ENCODE data around the gene RPAP2.
A peak's percentile ranks its signal among the peaks of the same experiment; 100 is the strongest.

Gene RPAP2

DNA sequence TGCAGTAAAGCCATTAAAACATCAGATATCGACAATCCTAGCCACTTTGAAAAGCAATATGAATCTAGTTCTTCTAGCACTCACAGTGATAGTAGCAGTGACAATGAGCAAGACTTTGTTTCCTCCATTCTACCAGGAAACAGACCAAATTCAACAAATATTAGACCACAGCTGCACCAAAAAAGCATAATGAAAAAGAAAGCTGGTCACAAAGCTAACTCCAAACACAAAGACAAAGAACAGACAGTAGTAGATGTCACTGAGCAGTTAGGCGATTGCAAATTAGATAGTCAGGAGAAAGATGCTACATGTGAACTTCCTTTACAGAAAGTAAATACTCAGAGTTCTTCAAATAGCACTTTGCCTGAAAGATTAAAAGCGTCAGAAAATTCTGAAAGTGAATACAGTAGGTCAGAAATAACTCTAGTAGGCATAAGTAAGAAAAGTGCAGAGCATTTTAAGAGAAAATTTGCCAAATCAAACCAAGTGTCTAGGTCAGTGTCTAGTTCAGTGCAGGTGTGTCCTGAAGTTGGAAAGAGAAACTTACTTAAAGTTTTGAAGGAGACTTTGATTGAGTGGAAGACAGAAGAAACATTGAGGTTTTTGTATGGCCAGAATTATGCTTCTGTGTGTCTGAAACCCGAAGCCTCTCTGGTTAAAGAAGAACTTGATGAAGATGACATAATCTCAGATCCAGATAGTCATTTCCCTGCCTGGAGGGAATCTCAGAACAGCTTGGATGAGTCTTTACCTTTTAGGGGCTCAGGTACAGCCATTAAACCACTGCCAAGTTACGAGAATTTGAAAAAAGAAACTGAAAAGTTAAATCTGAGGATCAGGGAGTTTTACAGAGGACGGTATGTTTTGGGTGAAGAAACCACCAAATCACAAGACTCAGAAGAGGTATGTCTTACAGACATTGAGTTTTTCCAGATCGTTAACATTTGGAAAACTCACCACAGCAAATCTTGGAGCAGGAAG lies 24.9 kb downstream of the RPAP2 start:
- no peak for DNase-seq

- no peak for DNase-seq
These were observed 25.9 kb downstream of the RPAP2 start for GRCh38 chr1:92324784-92325183.

GRCh38 chr1:92326681-92327080 lies 27.8 kb downstream of the RPAP2 start:
- DNase-seq = no peak

DNA sequence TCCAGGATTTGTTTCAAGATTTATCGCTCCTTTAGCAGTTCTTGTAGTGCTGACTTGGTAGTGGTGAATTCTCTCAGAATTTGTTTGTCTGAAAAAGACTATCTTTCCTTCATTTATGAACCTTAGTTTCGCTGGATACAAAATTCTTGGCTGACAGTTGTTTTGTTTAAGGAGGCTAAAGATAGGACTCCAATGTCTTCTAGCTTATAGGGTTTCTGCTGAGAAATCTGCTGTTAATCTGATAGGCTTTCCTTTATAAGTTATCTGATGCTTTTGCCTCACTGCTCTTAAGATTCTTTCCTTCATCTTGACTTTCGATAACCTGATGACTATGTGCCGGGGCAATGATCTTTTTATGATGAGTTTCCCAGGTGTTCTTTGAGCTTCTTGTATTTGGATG lies 28.9 kb downstream of the RPAP2 start:
- DNase-seq = no peak

GRCh38 chr1:92329347-92330129 lies 30.7 kb downstream of the RPAP2 start:
- no peak for DNase-seq

DNA sequence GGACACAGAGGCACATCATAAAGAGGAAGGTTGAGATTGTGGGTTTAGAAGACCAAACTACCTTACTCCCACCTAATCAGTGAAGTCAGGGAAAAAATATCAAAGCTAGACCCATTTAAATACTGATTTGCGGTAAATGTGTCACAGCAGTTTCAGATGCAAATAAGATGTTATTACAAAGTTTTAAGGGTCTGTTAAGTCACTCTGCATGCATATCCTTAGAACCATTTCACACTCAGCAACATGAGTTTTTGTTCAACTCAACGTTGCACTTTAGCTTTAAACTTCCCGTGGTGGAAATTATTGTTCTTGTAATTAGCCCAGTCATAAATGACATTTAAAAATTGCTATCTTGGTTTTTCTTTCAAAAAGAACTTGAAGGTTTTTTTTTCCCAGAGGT lies 34.8 kb downstream of the RPAP2 start:
- no peak for DNase-seq

GRCh38 chr1:92340154-92340553 lies 41.3 kb downstream of the RPAP2 start:
- no peak for DNase-seq

GRCh38 chr1:92342401-92342800 lies 43.5 kb downstream of the RPAP2 start:
- DNase-seq = no peak

- DNase-seq = no peak
These were observed 44.2 kb downstream of the RPAP2 start for GRCh38 chr1:92343061-92343460.

DNA sequence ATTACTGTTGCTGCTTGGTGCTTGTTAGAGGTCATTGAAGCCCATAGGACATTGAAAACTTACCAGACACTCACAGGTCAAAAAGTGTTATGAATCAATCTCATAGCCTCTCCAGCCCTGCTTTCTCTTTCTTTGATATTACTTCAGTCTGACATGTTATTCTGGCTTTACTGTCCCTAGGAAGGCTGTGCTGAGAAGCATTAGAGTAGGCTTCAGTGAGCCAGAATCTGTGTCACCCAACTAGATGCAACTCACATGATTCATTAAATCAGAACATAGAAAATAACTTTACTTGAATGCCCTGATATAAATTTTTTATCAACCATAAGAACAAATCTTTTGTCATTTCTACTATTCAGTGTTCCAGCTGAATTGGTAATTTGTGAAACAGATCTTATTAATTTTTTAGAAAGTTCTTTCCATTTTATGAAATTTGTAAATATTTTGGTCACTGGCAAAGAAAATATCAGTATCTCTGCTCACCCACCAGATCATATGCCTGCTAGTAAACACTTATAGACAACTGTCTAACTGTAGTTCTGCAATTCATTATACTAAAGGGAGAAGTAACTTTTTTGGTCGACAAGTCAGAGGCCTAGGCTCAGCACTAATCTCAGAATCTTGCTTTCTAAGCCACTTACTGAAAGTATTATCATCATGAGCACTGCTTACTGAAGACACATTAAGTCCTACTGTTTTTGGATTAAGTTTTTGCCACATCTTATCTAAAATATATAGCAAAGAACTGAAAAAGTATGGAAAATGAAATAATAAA lies 48.2 kb downstream of the RPAP2 start:
- no peak for DNase-seq

- no peak for DNase-seq
These were observed 54.0 kb downstream of the RPAP2 start for GRCh38 chr1:92352856-92353255.

DNA sequence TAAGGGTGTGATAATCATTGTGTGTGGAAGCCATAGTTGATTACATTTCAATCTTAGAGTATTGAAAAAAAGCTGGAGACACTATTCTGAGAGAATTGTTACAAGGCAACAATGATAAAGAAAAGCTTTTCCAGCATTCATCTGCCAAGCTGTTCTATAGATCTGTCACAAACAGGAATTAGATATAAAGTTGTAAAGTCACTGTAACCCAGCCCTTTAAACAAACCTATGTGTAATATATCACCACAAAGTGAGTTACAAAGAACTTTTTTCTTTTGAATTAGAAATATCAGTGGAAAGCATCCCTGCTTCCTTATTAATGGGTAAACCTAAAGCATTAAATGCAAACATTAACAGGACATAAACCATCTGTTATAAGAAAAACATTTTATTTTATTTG lies 55.4 kb downstream of the RPAP2 start:
- no peak for DNase-seq

DNA sequence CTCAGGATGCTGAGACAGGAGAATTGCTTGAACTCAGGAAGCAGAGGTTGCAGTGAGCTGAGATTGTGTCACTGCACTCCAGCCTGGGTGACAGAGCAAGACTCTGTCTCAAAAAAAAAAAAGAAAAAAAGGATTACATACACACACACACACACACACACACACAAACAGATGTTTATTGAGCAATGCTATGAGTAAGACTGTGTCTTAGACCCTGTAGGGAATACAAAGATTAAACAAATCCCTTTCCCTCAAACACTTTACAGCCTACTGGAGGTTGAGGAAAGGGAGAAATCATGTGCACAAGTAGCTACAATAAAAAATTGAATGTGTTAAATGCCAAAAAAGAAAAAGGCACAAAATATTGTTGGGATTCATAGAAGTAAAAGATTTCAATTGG lies 58.1 kb downstream of the RPAP2 start:
- no peak for DNase-seq

DNA sequence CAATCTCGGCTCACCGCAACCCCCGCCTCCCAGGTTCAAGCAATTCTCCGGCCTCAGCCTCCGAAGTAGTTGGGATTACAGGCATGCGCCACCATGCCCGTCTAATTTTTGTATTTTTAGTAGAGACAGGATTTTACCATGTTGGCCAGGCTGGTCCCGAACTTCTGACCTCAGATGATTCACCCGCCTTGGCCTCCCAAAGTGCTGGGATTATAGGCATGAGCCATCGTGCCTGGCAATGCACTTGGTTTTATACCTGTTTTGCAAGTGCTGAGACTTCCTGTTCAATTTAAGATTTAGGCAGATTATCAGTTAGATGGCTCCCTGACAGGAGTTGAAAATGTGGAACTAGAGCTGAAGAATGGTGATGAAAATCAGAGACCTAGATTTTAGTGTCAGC lies 60.5 kb downstream of the RPAP2 start:
- peak; percentile 16 for DNase-seq

DNA sequence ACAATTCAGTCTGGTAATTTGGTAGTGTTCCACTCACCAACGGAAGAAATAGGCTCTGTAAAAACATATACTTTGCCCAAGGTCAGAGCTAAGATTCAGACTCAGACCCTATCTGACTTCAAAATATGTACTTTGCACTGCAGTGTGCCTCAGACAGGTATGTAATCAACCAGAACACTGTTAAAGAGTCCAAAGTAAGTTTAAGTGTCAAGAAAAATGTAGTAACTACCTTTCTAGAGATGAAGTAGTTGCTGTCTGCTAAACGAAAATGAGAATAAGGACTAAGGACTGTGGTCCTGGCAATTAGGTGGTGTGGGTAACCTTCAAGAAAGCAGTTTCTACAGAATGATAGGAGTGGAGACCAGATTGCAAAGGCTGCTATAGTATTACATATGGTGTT lies 61.1 kb downstream of the RPAP2 start:
- no peak for DNase-seq

DNA sequence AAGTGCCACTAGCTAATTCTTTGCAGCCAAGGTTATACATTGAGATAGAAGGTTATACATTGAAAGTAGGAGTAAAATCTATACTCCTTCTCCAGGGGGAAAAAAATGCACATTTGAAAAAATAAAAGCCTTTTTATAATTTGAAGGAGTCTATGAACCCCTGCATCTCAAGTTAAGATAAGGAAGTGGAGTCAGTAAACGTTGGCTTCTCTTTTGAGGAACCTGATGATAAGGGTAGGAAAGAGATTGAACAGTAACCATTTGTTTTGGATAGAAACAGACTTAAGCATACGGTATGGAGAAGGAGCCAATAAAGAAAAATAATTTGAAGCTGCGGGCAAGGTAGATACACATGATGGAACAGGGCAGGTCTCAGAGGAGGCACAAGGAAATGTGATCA lies 64.1 kb downstream of the RPAP2 start:
- peak; percentile 23 for DNase-seq

DNA sequence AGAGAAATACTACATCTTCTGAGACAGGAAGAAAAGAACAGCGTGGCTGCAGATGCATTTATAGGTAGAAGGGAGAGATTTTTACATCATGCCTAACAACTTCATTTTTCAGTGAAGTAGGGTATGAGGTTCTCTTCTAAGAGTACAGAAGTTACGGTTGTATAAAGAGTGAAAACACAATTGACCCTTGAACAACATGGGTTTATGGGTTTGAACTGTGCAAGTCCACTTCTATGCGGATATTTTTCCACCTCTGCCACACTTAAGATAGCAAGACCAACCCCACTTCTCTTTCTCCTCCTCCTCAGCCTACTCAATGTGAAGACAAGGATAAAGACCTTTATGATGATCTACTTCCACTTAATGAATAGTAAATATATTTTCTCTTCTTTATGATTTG lies 64.5 kb downstream of the RPAP2 start:
- DNase-seq = no peak

GRCh38 chr1:92365378-92366039 lies 66.7 kb downstream of the RPAP2 start:
- no peak for DNase-seq

DNA sequence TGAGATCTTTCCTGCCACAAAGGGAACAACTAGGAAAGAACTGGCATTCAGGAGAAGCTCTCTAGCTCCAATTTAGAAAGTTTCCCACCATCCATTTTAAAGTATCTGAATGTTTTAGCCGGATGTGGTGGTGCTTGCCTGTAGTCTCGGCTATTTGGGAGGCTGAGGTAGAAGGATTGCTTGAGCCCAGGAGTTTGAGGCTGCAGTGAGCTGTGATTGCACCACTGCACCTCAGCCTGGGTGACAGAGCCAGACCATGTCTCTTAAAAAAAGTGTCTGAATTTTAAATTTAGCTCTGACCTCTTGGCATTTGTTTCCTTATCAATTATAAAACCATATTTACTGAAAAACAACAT lies 67.2 kb downstream of the RPAP2 start:
- DNase-seq = no peak

DNA sequence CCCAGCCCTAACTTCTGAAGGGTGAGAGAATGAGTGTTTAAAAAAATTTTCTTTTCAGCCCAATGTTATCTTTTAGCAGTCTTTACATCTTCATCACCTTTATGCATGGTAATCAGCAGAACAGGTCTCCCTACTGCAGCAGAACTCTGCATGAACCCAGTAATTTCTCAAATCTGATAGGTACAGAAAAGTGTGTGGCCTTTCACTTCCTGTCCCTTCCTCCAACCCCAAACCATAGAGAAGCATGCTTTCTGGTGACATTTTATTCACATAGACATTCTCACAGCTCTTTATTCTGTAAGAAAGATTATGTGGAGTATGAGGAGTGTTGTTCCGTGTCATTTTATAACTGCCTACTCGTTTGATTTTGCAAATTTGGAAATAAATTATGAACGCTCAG lies 68.6 kb downstream of the RPAP2 start:
- DNase-seq = no peak

DNA sequence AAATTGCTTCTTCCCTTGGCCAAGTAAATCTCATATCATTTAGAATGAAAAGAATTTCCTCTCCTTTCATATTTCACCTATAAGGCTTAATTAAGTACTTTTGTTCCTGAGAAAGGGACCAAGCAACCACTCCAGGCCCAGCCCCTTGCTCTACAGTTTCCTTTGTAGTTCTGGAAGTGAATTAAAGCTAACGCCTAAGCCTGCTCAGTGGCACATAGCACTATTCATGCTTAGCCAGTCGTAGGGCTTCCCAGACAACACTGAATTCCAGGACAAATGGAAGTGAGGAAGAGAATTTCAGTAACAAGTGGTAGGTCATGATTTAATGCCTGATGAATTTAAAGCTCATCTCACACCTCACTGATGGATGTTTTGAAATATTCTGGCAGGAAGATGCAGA lies 73.3 kb downstream of the RPAP2 start:
- no peak for DNase-seq

DNA sequence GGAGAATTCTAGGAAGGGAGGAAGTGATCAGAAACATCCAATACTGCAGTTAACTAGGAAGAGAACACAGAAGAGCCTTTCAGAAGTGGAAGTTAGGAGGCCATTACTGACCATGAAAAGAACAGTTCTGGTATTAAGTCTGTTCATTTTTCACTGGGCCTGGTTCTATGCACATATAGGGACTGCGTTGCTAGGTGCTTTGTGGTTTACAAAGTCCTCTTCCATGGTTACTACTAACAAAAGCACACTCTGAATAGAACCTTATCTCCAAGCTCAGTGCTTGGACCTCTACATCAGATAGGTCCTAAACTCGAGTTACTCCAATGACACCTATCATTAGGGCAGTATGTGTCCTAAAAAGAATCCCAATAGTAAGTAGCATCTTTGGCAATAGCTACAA lies 75.4 kb downstream of the RPAP2 start:
- no peak for DNase-seq

GRCh38 chr1:92376345-92376744 lies 77.5 kb downstream of the RPAP2 start:
- peak; percentile 54 for DNase-seq

Data from GF-D8 (cell line).